Stomach (tissue), 4 donors: ENCODE results near the gene EDRF1.

Experiments used
- CTCF ChIP-seq, 7 experiments: fragments of 450-650 bp in 4 of 7; fragments of 200-600 bp in 3 of 7; sonication (generic) in 3 of 7; IDR thresholded peaks; one replicate each; pipeline ENCODE4 v1.5.1; 2016 to 2019; ENCODE audit warnings: antibody characterized with exemption in 7 of 7, control low read depth in 2 of 7, mild to moderate bottlenecking in 1 of 7
- POLR2A ChIP-seq, 4 donors: fragments of 450-650 bp; IDR thresholded peaks; one replicate each; pipeline ENCODE4 v1.6.1; 2016; ENCODE audit warnings: antibody characterized with exemption in 4 of 4, control low read depth in 2 of 4, mild to moderate bottlenecking in 1 of 4, moderate library complexity in 1 of 4

- TF ChIP-seq POLR2A (IDR thresholded peaks at IDR 0.05): no peak
- TF ChIP-seq CTCF (IDR thresholded peaks at IDR 0.05): no peak
These were observed 19.9 kb upstream of the EDRF1 start for GRCh38 chr10:125699562-125700143.
